OCI-LY3 (cell line): Measurements from ENCODE around the gene IGSF11.

Experiments used
- CTCF ChIP-seq: fragments of 200-600, 300-600 bp; sonication (generic); IDR thresholded peaks from 2 replicates; pipeline ENCODE4 v1.5.1; 2014; ENCODE audit warnings: antibody characterized with exemption, low read length, low read depth
- EZH2phosphoT487 ChIP-seq: fragments of 200-600 bp; shearing (Covaris generic); IDR thresholded peaks from 2 replicates; pipeline ENCODE4 v1.6.1; 2018; ENCODE audit warnings: antibody characterized with exemption, mixed run types, low read depth

DNA sequence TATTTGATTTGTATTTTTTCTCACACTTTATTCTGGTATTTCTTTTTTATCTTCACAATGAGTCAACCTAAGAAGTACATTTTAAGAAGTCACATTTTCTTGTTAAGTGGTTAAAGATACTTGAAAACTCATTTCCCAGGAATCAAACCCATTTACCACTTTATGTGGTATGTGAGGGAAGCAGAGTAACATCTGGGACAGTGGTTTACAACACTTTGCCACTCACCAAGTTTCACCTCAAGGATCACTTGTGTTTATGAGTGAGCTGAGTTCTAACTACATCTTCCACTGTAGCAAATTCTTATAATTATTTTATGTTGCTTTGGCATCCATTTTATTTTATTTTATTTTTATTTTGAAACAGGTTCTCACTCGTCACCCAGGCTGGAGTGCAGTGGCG, 53.8 kb downstream of the IGSF11 start:
- TF ChIP-seq CTCF (no peak), EZH2phosphoT487 (no peak)
